Hepatocyte (in vitro differentiated cells): ENCODE measurements around the gene VPS41. TPM values are rescaled to one million over a fixed set of nuclear protein-coding genes. Genes with fewer than 3 reads are reported as not detected.

ENCODE experiments used
- DNase-seq: peaks from one replicate; pipeline ENCODE4 v3.0.0-alpha.2; 2016; ENCODE audit warnings: low spot score
- H2AFZ ChIP-seq: fragments of 200-600 bp; sonication (generic); 2 replicates; pipeline ENCODE4 v1.6.0; 2016; ENCODE audit warnings: antibody characterized with exemption, mild to moderate bottlenecking
- H3K27ac ChIP-seq: fragments of 200-600 bp; sonication (generic); 2 replicates; pipeline ENCODE4 v1.5.1; 2016; ENCODE audit warnings: mild to moderate bottlenecking
- H3K27me3 ChIP-seq: fragments of 200-600 bp; sonication (generic); 2 replicates; pipeline ENCODE4 v1.6.1; 2016
- H3K36me3 ChIP-seq: fragments of 200-600 bp; sonication (generic); replicated peaks from 2 replicates; pipeline ENCODE4 v1.5.1; 2016; ENCODE audit warnings: low read depth; ENCODE audit not compliant: insufficient read depth
- H3K4me1 ChIP-seq: fragments of 200-600 bp; sonication (generic); 2 replicates; pipeline ENCODE4 v1.5.1; 2016; ENCODE audit warnings: mild to moderate bottlenecking, moderate library complexity; ENCODE audit not compliant: insufficient read depth
- H3K4me2 ChIP-seq: fragments of 200-600 bp; sonication (generic); 2 replicates; pipeline ENCODE4 v1.6.0; 2016
- H3K4me3 ChIP-seq: fragments of 200-600 bp; sonication (generic); 2 replicates; pipeline ENCODE4 v1.5.1; 2016; ENCODE audit warnings: mild to moderate bottlenecking
- H3K79me2 ChIP-seq: fragments of 200-600 bp; sonication (generic); 2 replicates; pipeline ENCODE4 v1.6.0; 2017; ENCODE audit warnings: mild to moderate bottlenecking
- H3K9me2 ChIP-seq: fragments of 200-600 bp; sonication (generic); replicated peaks from 2 replicates; pipeline ENCODE4 v1.6.0; 2017; ENCODE audit warnings: mild to moderate bottlenecking; ENCODE audit not compliant: insufficient read depth
- H3K9me3 ChIP-seq: fragments of 200-600 bp; sonication (generic); 2 replicates; pipeline ENCODE4 v1.5.1; 2016; ENCODE audit warnings: low read depth, mild to moderate bottlenecking
- H4K20me1 ChIP-seq: fragments of 200-600 bp; sonication (generic); 2 replicates; pipeline ENCODE4 v1.6.0; 2016; ENCODE audit warnings: mild to moderate bottlenecking; ENCODE audit not compliant: insufficient read depth, poor library complexity, severe bottlenecking
- EZH2 ChIP-seq: fragments of 200-600 bp; sonication (generic); IDR thresholded peaks from 2 replicates; pipeline ENCODE4 v1.6.1; 2016; ENCODE audit warnings: antibody characterized with exemption, mild to moderate bottlenecking, borderline replicate concordance
- EZH2phosphoT487 ChIP-seq: fragments of 200-600 bp; sonication (generic); IDR thresholded peaks from one replicate; pipeline ENCODE4 v1.6.1; 2018; ENCODE audit warnings: antibody characterized with exemption, mild to moderate bottlenecking, low read depth, moderate library complexity; ENCODE audit not compliant: unreplicated experiment, severe bottlenecking
- WGBS: methylation state at CpG from one replicate; pipeline ENCODE4 v1.1.6; 2016; ENCODE audit warnings: low lambda C conversion rate; ENCODE audit errors: missing lambda C conversion rate; 5-methylcytosine and 5-hydroxymethylcytosine counted together
- polyA plus RNA-seq: library from polyadenylated mRNA; unstranded; fragments of >200 nt; fragmentation: Nextera tagmentation; extraction: Ambion mirVana; gene quantifications from 2 replicates; pipeline ENCODE4 v1.2.1, GENCODE V29; 2016
- total RNA-seq: library from RNA; depleted of rRNA; stranded (reverse); fragments of >200 nt; gene quantifications from 2 replicates; pipeline ENCODE4 v1.2.3, GENCODE V29; 2014
- TF ChIP-seq, protein P1 (sequence below): fragments of 200-600 bp; sonication (generic); IDR thresholded peaks from 2 replicates; pipeline ENCODE4 v1.5.1; 2016; ENCODE audit warnings: antibody characterized with exemption, mild to moderate bottlenecking; ENCODE audit not compliant: poor library complexity

The VPS41 gene
- total and polyA plus RNA-seq, 2 experiments from 2014 or later, result 40.1 to 70.9 TPM

DNA sequence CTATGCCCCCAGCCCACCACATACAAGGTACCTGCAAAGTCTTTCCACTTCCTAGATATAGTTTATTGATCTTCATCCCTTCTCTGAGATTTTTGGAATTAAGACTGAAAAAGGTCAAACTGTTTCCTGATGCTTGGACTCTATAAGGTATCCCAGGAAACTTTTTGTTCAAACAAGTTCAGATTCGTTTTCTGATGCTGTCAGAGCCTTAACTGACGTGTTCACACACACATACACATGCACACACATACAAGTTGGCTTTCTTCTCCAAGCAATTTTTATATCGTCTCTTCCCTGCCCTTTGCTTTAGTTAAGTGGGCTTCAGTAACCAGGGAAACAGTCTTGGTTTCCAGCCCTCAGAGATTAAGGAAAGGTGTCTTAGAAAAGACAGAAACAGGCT, 11.7 kb upstream of the VPS41 start:
- 87% methylated on average over 3 of the region's 3 CpGs for WGBS

DNA sequence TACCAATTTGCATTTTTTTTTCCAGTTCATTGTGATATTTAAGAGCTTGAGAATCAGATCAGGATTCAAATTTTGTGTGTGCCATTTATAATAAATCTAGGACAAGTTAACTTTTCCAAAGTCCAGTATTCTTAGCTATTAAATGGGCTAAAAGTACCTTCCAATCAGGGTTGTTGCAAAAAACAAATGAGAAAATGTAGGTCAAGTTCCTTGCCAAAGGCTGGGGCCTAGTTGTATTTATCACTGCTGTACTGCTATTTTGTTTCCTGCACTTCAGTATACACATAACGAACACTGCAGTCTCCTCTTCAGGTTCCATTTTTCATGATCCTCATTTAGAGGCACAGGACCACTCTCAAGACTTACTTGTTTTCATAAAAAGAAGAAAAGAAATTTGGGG, 7.4 kb upstream of the VPS41 start:
- Histone ChIP-seq H4K20me1 (no peaks in the 10 kb centered on the region), H3K4me3 (no peak overlapping the region), H3K9me3 (no peaks in the 10 kb centered on the region), H3K79me2 (no peaks in the 10 kb centered on the region), H3K27me3 (no peaks in the 10 kb centered on the region), H3K4me2 (no peak overlapping the region), H3K4me1 (no peaks in the 10 kb centered on the region), H3K36me3 (no peaks in the 10 kb centered on the region), H3K27ac (no peak overlapping the region), H2AFZ (no peak overlapping the region), H3K9me2 (no peaks in the 10 kb centered on the region)
- no peak for DNase-seq
- WGBS, result 92% methylated on average over 1 of the region's 1 CpG
- TF ChIP-seq EZH2, result no peak
- TF ChIP-seq, protein P1, sequence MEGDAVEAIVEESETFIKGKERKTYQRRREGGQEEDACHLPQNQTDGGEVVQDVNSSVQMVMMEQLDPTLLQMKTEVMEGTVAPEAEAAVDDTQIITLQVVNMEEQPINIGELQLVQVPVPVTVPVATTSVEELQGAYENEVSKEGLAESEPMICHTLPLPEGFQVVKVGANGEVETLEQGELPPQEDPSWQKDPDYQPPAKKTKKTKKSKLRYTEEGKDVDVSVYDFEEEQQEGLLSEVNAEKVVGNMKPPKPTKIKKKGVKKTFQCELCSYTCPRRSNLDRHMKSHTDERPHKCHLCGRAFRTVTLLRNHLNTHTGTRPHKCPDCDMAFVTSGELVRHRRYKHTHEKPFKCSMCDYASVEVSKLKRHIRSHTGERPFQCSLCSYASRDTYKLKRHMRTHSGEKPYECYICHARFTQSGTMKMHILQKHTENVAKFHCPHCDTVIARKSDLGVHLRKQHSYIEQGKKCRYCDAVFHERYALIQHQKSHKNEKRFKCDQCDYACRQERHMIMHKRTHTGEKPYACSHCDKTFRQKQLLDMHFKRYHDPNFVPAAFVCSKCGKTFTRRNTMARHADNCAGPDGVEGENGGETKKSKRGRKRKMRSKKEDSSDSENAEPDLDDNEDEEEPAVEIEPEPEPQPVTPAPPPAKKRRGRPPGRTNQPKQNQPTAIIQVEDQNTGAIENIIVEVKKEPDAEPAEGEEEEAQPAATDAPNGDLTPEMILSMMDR, result no peak
- TF ChIP-seq EZH2phosphoT487, result no peak

More for the DNA sequence above, 11.7 kb upstream of the VPS41 start:
- H3K27ac ChIP-seq, result no peak overlapping the region
- H3K4me1 ChIP-seq, result no peaks in the 10 kb centered on the region
- no peak overlapping the region for H3K4me3 ChIP-seq
- no peaks in the 10 kb centered on the region for H3K9me3 ChIP-seq
- H3K36me3 ChIP-seq, result no peaks in the 10 kb centered on the region
- no peaks in the 10 kb centered on the region for H3K9me2 ChIP-seq
- H3K4me2 ChIP-seq, result no peak overlapping the region
- H4K20me1 ChIP-seq, result no peaks in the 10 kb centered on the region
- DNase-seq, result no peak
- no peak overlapping the region for H2AFZ ChIP-seq
- H3K79me2 ChIP-seq, result no peaks in the 10 kb centered on the region
- TF ChIP-seq EZH2 (no peak), EZH2phosphoT487 (no peak)
- TF ChIP-seq, protein P1, result no peak
- H3K27me3 ChIP-seq, result no peaks in the 10 kb centered on the region

DNA sequence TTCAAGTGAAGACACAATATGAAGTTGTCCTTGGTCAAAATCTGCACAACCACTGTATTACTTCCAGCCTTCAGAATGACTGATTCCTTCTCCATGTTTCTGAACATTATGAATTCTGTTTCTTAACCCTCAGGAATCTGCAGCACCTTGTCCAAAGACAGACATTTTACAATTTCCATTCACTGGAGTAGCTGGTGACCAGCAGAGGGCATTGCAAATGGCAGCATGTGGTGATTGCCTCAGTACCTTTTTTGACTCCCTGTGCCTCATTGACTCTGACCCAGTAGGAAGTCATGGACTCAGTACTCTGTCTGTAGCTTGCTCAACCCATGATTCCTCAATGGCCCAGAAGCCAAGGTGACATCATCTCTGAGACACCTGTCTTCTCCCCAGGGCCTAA, 879 bp upstream of the VPS41 start:
- no peak overlapping the region for H2AFZ ChIP-seq
- TF ChIP-seq EZH2phosphoT487, result no peak
- no peak for TF ChIP-seq EZH2
- TF ChIP-seq, protein P1, result no peak

DNA sequence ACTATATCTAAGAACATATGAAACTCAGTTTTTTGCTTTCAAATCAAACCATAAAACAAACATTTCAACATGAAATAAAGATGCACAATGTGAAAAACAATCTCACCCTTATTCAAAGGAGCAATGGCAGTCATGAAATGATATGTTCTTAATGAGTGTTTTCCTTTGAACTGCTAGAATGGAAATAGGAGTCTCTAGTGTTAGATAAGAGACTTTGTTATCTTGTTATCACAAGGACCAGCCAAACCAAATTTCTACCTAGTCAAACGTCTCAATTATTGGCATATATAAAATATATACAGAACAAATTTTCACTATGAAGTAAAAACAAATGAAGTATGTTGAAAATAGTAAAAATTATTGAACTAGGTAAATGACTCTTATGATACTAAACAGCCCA, 1.2 kb downstream of the VPS41 start:
- H2AFZ ChIP-seq, result no peak overlapping the region
- no peaks in the 10 kb centered on the region for H3K9me2 ChIP-seq
- no peak for DNase-seq
- no peaks in the 10 kb centered on the region for H3K27me3 ChIP-seq
- peak overlapping the region; percentile 85 for H3K4me2 ChIP-seq
- H3K9me3 ChIP-seq, result no peaks in the 10 kb centered on the region
- no peaks in the 10 kb centered on the region for H4K20me1 ChIP-seq
- peak overlapping the region; percentile 2 for H3K4me3 ChIP-seq
- H3K27ac ChIP-seq, result no peak overlapping the region
- WGBS, result 17% methylated on average over 1 of the region's 1 CpG
- peaks cover 47% of the 10 kb centered on the region for H3K79me2 ChIP-seq
- no peaks in the 10 kb centered on the region for H3K36me3 ChIP-seq
- H3K4me1 ChIP-seq, result no peaks in the 10 kb centered on the region
- TF ChIP-seq EZH2phosphoT487 (no peak), EZH2 (no peak)
- TF ChIP-seq, protein P1, result no peak

More for the DNA sequence above, 879 bp upstream of the VPS41 start:
- no peaks in the 10 kb centered on the region for H3K36me3 ChIP-seq
- no peaks in the 10 kb centered on the region for H3K9me3 ChIP-seq
- H3K79me2 ChIP-seq, result peaks cover 33% of the 10 kb centered on the region
- DNase-seq, result no peak
- no peak overlapping the region for H3K27ac ChIP-seq
- H4K20me1 ChIP-seq, result no peaks in the 10 kb centered on the region
- no peaks in the 10 kb centered on the region for H3K9me2 ChIP-seq
- H3K4me1 ChIP-seq, result no peaks in the 10 kb centered on the region
- no peak overlapping the region for H3K4me3 ChIP-seq
- H3K4me2 ChIP-seq, result no peak overlapping the region
- no peaks in the 10 kb centered on the region for H3K27me3 ChIP-seq
